Measurements from ENCODE around the gene ECI1.
"Not testable (repeated sequence)": the region's sequence is repeated elsewhere in the genome, so short reads cannot be mapped to it uniquely, and the experiment has no call there.

ECI1 gene

DNA sequence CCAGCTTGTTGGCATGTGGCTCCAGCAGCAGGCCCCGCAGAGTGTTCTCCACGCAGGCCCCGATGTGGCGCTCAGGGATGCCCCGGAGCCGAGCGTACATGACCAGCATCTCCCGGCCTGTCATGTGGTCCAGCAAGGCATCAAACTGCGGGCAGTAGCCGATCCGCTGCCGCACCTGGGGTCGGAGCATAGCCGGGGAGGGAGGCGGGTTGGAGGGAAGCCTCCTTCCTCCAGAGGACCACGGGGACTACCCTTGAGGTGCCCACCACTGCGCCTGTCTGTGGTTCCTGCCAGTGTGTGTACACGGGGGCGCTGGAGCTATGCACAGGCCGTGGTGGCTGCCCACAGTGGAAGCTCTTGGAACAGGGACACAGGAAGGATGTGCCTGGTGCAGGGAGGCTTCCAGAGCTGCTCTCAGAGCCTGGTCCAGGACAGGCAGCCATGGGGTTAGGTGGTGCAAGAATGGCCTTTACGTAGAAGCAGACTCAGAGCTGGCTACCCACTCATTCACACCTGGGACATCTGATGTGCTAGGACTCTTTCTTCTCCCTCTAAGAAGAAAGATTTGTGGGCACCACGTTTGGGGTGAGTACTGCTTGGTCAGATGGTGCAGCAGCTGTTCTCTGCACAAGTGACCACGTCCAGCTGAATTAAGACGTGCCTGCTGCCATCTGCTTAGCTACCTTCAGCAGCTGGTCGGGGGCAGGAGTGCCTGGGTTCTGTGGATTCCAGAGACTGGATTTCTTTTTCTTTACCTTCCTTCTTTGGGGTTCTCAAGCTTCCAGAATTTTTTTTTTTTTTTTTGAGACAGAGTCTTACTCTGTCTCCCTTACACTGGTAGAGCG, 27.8 kb upstream of the ECI1 start:
- no peak for DNase-seq (ENCODE audit: low spot score)

DNA sequence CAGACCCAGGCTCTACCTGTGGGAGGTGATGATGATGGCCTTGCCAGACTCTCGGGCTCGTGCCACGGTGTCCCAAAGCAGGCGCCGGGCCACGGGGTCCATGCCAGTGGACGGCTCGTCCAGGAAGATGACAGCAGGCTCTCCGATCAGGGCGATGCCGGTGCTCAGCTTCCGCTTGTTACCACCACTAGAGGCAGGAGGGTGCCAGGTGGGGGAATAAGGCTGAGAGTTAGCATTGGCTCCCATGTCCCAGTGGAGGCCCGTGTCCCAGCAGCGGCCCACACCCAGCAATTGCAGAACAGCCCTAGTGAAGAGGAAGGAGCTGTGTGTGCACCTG, 26.9 kb upstream of the ECI1 start:
- DNase-seq (ENCODE audit: low spot score) = no peak

- DNase-seq (ENCODE audit: low spot score) = no peak
Measured at GRCh38 chr16:2277466-2278271, 26.3 kb upstream of the ECI1 start.

DNA sequence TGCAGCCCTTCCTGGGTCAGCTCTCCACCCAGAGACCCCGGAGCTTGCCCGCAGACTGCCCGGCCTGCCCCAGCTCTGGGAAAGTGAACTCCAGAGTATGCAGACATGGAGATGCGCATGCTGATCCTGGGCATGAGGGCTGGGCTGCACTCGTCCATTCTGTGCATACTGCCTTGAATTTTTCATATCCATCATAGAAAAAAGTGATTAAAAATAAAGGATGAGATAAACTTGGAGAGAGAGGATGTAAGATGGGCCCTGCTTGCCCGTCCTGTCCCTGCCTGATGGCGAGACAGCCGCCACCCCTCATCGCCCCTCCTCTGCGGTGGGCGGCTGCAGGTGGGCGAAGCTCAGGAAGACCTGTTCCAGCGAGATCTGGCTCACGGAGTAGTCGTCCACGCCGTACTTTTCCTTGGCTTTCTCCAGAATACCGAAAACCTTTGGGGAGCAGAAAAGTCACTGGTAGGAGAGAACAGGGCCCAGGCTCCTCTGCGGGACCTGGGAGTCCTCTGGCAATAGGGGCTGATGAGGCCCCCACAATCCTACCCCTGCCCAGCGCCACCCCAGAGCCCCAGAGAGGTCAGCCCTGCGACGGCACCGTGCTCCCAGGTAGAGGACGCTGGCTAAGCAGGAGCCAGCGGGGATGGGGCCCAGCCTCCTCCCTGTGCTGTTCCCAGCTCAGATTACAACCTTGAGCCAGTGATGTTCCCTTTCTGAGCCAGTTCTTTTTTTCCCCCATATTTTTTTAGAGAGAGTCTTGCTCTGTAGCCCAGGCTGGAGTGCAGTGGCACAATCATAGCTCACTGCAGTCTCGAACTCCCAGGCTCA, 25.2 kb upstream of the ECI1 start:
- no peak for DNase-seq (ENCODE audit: low spot score)

- no peak for DNase-seq (ENCODE audit: low spot score)
Measured at GRCh38 chr16:2275476-2276367, 24.3 kb upstream of the ECI1 start.

DNA sequence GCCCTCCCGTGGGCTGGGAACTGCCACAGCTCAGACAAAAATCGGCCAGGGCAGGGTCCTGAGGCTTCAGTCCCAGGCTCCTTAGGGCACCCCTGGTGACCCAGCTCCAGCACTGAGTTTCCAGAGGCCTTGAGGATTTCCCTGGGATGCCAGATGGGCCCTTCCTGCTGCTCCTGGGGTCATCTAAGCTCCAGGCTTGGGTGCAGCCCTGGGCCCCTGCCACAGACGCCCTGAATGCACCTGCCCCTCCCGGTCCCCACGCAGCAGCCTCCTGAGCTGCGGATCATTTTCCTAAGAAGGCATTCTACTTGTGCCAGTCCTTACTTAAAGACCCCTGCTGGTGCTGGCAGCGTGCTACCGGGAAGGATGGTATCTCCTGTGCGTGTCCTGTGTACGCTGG, 22.5 kb upstream of the ECI1 start:
- no peak for DNase-seq (ENCODE audit: low spot score)

- no peak for DNase-seq (ENCODE audit: low spot score)
Measured at GRCh38 chr16:2273484-2273883, 22.1 kb upstream of the ECI1 start.

DNA sequence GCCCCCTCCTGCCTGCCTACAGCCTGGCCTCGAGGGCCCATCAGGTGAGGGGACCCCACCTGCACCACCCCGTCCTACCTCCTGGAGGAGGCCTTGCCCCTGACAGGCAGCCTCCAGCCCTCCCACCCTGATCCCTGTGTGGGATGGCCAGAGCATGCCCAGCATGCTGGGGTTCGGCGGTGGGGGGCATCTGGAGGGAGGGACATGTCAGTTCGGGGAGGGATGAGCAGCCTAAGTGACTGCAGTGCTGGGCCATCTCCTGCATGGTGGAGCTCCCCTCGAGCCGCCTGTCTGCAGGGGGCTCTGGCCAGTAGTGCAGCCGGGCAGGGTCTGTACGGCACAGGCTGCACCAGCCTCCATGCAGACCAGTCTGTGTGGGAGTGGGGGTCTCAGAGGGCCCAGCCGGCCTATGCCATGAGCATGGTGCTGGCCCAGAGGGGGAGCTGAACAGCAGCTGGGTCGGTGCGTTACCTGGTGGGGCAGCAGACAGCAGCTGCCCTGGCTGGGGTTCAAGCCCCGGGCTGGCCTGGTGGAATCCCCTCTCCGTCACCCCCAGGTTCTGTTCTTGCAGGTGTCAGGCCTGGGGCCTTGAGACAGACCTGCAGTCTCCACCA, 20.6 kb upstream of the ECI1 start:
- no peak for DNase-seq (ENCODE audit: low spot score)

- no peak for DNase-seq (ENCODE audit: low spot score)
Measured at GRCh38 chr16:2270588-2271470, 19.4 kb upstream of the ECI1 start.

DNA sequence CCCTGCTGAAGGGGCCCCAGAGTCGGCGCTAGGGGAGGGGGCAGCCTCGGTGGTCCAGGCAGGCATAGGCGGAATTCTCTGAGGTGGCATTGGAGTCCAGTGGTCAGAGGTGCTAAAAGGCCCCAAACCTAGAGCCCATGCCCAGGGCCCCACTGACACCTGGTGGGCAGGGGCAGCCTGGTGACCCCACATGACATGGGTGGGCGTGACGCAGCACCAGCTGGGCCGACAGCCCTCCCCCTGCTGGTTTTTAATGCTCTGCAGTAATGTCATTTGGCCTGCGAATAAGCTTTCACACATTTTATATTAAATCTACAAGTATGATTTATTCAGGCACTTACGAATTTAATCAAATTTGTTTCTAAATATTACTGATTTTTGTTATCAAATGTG, 18.7 kb upstream of the ECI1 start:
- no peak for DNase-seq (ENCODE audit: low spot score)

DNA sequence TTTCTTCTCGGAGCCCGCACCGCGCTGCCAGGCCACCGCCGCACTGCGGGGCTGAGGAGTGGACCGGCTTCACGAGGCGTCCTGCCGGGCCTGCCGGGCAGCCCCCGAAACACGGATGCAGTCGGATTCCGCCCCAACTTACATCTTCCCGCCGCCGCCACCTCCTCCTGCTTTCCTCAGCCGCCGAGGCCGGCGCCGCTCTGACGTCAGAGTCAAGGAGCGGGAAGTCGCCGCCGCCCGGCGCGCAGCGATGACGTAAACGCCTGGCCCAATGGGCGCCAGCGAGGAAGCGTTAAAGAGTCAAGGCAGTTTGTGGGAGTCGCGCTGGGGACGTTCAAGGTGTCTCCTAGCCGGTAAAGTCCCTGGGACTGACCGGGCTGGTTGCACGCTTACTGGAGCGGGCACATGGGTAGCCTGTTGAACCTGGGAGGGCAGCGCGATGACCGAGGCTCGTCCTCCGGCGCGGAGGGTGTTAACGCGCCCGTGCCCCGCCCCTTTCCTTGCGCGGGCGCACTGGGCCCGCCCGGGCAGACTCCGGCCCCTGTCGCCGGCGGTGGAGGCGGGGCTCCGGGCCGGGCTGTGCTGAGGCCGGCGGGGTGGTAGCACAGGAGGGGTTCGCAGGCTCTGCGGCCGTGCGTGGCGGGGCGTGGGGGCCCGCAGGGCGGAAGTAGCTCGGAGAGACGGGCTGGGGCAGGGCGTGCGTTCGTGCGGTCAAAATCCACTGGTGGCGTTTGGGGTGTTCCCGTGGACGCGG, 16.7 kb upstream of the ECI1 start, which contains the start of gene RNPS1:
RNPS1 (minus strand) TSS at position 214 of the 754 bp plus-strand sequence. CDS start 3,483 bp downstream, outside the sequence.
- DNase-seq (ENCODE audit: low spot score) = peak; percentile 93

DNA sequence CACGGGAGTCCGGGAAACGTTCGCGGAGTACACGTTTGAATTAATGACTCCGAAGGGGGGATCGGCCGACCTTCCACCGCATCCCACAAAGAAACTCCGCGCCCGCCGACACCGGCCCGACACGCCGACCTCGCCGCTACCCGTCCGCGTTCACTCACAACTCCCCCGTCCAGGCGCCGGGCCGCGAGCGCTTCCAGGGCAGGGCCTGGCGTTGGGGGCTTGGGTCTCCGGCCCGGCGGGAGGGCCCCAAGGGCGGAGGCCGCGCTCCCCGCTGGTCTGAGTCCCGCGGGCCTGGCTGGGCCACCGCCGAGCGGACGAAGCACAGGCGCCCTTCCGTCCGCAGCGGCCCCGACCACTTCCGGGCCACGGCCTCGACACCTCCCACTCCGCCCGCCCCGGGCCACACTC, 16.1 kb upstream of the ECI1 start:
- DNase-seq (ENCODE audit: low spot score) = not testable (repeated sequence)

- DNase-seq (ENCODE audit: low spot score) = not testable (repeated sequence)
Measured at GRCh38 chr16:2266887-2267286, 15.5 kb upstream of the ECI1 start.

DNA sequence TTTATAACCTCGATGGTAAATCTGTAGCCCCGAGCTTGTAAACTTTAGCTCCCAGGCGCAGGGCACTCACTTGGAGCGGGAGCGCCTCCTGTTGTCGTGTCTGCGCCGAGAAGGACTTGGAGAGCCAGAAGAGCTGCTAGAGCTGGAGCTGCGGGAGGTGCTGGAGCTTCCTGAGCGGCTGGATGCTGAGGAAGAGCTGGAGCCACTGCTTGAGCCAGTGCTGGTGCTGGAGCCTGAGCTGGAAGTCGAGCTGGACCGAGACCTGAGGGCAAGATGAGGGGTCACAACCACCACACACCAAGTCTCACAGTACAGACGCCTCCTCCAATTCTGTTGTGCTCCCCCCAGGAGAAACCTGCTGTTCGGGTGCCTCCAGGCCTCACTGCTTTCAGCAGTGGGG, 11.6 kb upstream of the ECI1 start:
- not testable (repeated sequence) for DNase-seq (ENCODE audit: low spot score)

DNA sequence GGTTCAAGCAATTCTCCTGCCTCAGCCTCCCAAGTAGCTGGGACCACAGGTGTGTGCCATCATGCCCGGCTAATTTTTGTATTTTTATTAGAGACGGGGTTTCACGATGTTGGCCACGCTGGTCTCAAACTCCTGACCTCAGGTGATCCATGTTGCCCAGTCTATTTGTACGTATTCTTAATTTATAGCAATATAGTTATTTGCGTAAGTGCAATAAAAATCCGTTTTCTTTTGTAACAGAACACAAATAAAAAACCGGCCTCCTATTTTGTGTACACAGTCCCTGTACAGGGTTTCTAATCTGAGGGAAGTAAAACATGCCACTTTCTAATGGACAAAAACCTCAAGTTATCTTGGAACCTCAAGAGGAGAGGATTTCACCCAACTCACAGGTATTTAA, 8.9 kb upstream of the ECI1 start:
- DNase-seq (ENCODE audit: low spot score) = no peak

DNA sequence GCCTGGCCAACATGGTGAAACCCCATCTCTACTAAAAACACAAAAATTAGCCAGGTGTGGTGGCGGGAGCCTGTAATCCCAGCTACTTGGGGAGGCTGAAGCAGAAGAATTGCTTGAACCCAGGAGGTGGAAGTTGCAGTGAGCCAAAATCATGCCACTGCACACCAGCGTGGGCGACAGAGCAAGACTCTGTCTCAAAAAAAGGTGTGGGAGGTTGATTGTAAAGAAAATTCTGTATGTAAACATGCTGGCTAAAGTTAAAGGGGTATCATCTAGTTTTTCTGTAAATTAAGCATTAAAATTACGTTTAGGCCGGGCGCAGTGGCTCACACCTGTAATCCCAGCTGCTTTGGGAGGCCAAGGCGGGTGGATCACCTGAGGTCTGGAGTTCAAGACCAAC, 7.1 kb upstream of the ECI1 start:
- DNase-seq (ENCODE audit: low spot score) = not testable (repeated sequence)

DNA sequence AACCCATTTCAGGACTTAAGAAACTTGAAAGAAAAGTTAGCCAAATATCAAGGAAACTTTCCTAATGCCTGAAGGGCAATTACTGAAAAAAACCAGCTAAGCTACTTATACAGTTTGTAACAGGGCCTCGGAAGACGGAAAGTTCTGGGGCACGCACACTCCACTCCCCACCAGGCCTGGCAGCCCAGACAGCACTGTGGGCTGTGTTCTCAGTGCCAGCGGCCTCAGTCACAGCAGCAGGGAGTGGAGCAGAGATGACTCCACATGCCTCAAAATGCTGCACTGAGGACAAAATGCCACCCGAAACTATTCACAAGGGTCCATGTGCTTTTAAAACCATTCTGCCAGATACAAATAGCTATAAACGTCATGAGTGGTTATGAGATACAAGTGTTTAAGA, 6.3 kb upstream of the ECI1 start:
- DNase-seq (ENCODE audit: low spot score) = no peak

GRCh38 chr16:2256531-2257140, 5.2 kb upstream of the ECI1 start:
- no peak for DNase-seq (ENCODE audit: low spot score)

DNA sequence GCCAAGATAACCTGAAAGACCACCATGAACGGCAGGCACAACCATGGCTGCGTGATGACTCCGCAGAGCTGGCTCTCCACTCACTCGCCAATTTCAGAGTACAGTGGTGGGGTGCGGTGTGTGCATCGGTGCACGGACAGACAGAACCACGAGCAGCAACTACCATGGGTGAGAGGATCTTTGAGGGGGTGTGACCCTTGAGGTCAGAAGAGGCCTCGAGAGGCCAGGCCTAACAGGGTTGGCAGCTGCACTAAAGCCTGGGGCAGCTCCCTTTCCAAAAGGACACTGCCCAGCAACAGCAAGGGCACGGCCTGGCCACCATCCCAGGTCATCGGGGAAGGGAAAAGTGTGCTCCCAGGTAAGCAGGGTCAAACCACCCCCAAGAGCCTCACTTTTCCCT, 1.9 kb upstream of the ECI1 start:
- DNase-seq (ENCODE audit: low spot score) = no peak
